Endothelial cell of umbilical vein (primary cell): ENCODE data around the gene CMSS1. TPM values are rescaled to one million over a fixed set of nuclear protein-coding genes. Genes with fewer than 3 reads are reported as not detected.

ENCODE experiments used
- BruUV-seq: library from RNA; stranded (reverse); fragments of 400-500 nt; replicated peaks from 2 replicates; lab custom pipeline; 2021; lab: Mats Ljungman, UMichigan
- CTCF ChIA-PET: fragments of 300-600, 350-600 bp; sonication (Branson Sonifier 250); formaldehyde crosslinking; loops from one replicate; lab custom pipeline; 2021; ENCODE audit warnings: antibody characterized with exemption, inconsistent platforms; lab: Charles Lee
- POLR2A ChIA-PET: fragments of 300-600, 350-600 bp; sonication (Branson Sonifier 250); formaldehyde crosslinking; loops from one replicate; lab custom pipeline; 2021; ENCODE audit warnings: antibody characterized with exemption, inconsistent platforms; lab: Charles Lee
- DNase-seq: peaks from one replicate; pipeline ENCODE4 v3.0.0-alpha.2; 2011; ENCODE audit warnings: low read depth, low spot score
- FAIRE-seq: peaks from 2 replicates; lab custom pipeline; 2011; peaks lifted over from hg19 to GRCh38; lab: Jason Lieb, UNC
- H2AFZ ChIP-seq: 2 replicates; pipeline ENCODE4 v1.6.0; 2012; ENCODE audit warnings: low read depth, low read length, control low read depth, inconsistent platforms
- H3K27ac ChIP-seq: 2 replicates; pipeline ENCODE4 v1.5.1; 2011; ENCODE audit warnings: low read depth, mild to moderate bottlenecking, control low read depth, low read length, moderate library complexity; ENCODE audit not compliant: insufficient read depth
- H3K27me3 ChIP-seq, 2 experiments: 2 replicates each; pipeline versions ENCODE4 v1.6.0 to v1.6.1; 2011; ENCODE audit warnings: low read length in 2 of 2, mixed read lengths in 1 of 2; ENCODE audit not compliant: control insufficient read depth in 2 of 2, insufficient read depth in 2 of 2
- H3K36me3 ChIP-seq, 2 experiments: 2 replicates in 1 of 2; 3 replicates in 1 of 2; pipeline ENCODE4 v1.5.1; 2011; ENCODE audit warnings: low read length in 2 of 2, mild to moderate bottlenecking in 1 of 2, moderate library complexity in 1 of 2; ENCODE audit not compliant: control insufficient read depth in 2 of 2, insufficient read depth in 2 of 2; ENCODE audit errors: extremely low read depth in 1 of 2
- H3K4me1 ChIP-seq: 3 replicates; pipeline ENCODE4 v1.5.1; 2011; ENCODE audit warnings: mild to moderate bottlenecking, low read length; ENCODE audit not compliant: control insufficient read depth, insufficient read depth; ENCODE audit errors: extremely low read depth
- H3K4me2 ChIP-seq: 2 replicates; pipeline ENCODE4 v1.6.1; 2011; ENCODE audit warnings: low read length, control low read depth, mixed read lengths; ENCODE audit not compliant: insufficient read depth
- H3K4me3 ChIP-seq, 3 experiments: fragments of 200-600 bp in 1 of 3; sonication (generic), shearing (Covaris generic) in 1 of 3; replicated peaks in 1 of 3; 2 replicates each; pipeline ENCODE4 v1.5.1; 2011 to 2016; ENCODE audit warnings: control low read depth in 3 of 3, low read length in 3 of 3, mild to moderate bottlenecking in 2 of 3, inconsistent platforms in 1 of 3, low read depth in 1 of 3, moderate library complexity in 1 of 3; ENCODE audit not compliant: insufficient read depth in 1 of 3
- H3K79me2 ChIP-seq: 2 replicates; pipeline ENCODE4 v1.6.0; 2012; ENCODE audit warnings: low read length, inconsistent platforms; ENCODE audit not compliant: control insufficient read depth, insufficient read depth
- H3K9ac ChIP-seq: replicated peaks from 2 replicates; pipeline ENCODE3; 2011; ENCODE audit warnings: low read length, control low read depth; ENCODE audit not compliant: insufficient read depth; ENCODE audit errors: extremely low read depth
- H3K9me1 ChIP-seq: replicated peaks from 3 replicates; pipeline ENCODE4 v1.6.0; 2011; ENCODE audit warnings: mild to moderate bottlenecking, low read length; ENCODE audit not compliant: control insufficient read depth, insufficient read depth; ENCODE audit errors: extremely low read depth
- H3K9me3 ChIP-seq: replicated peaks from 2 replicates; pipeline ENCODE4 v1.5.1; 2012; ENCODE audit warnings: low read length, inconsistent platforms; ENCODE audit not compliant: control insufficient read depth, insufficient read depth
- H4K20me1 ChIP-seq: replicated peaks from 2 replicates; pipeline ENCODE3; 2011; ENCODE audit warnings: mild to moderate bottlenecking, low read length; ENCODE audit not compliant: control insufficient read depth, insufficient read depth; ENCODE audit errors: extremely low read depth
- CTCF ChIP-seq, 2 donors: IDR thresholded peaks; 1 replicate in 1 of 2; 2 replicates in 1 of 2; pipeline ENCODE4 v1.5.1; 2011; ENCODE audit warnings: low read length in 2 of 2, mild to moderate bottlenecking in 2 of 2, moderate library complexity in 2 of 2, control low read depth in 1 of 2, inconsistent platforms in 1 of 2, low read depth in 1 of 2; ENCODE audit not compliant: insufficient read depth in 1 of 2; ENCODE audit errors: extremely low read depth in 1 of 2
- FOS ChIP-seq: IDR thresholded peaks from 2 replicates; pipeline ENCODE4 v1.6.1; 2011; ENCODE audit warnings: mild to moderate bottlenecking, low read length, moderate library complexity, borderline replicate concordance; ENCODE audit not compliant: insufficient read depth
- MAX ChIP-seq: IDR thresholded peaks from 2 replicates; pipeline ENCODE4 v1.6.1; 2011; ENCODE audit not compliant: insufficient read depth, insufficient read length
- MYC ChIP-seq: IDR thresholded peaks from one replicate; pipeline ENCODE4 v1.6.1; 2011; ENCODE audit warnings: mild to moderate bottlenecking, low read depth, low read length
- POLR2A ChIP-seq: IDR thresholded peaks from 2 replicates; pipeline ENCODE4 v1.6.1; 2012; ENCODE audit warnings: low read depth, mild to moderate bottlenecking, control low read depth, low read length
- POLR2AphosphoS5 ChIP-seq: IDR thresholded peaks from 2 replicates; pipeline ENCODE4 v1.6.1; 2012; ENCODE audit warnings: low read depth, mild to moderate bottlenecking, control low read depth, low read length, moderate library complexity; ENCODE audit not compliant: insufficient read depth
- dilution Hi-C: fragments of 300-500 bp; cut with MboI; formaldehyde crosslinking; loops from one replicate; pipeline ENCODE4 v1.15.0; 2019; ENCODE audit warnings: low sequenced_read_pairs; ENCODE audit not compliant: extremely low pct_ligation_motif_present
- intact Hi-C: fragments of 100-400 bp; cut with micrococcal nuclease; formaldehyde crosslinking; loops from one replicate; pipeline ENCODE4 v1.10.0; 2022
- polyA plus RNA-seq, 4 experiments: library from polyadenylated mRNA; depleted of rRNA in 3 of 4; stranded (reverse) in 3 of 4; unstranded in 1 of 4; fragments of >200 nt; gene quantifications; 2 replicates each; pipeline versions ENCODE4 v1.2.1 to v1.2.3, GENCODE V29; 2011 to 2012; ENCODE audit warnings: missing spikeins in 1 of 4
- total RNA-seq: library from RNA; stranded (reverse); gene quantifications from 2 replicates; pipeline ENCODE4 v1.2.3, GENCODE V29; 2021

Gene CMSS1
- total and polyA plus RNA-seq, 2 donors (not counting 3 experiments of a cell fraction or from before 2014, with no cell fraction given): 9.7 to 60.6 TPM

GRCh38 chr3:99850608-99851007 is 32.9 kb downstream of the CMSS1 start:
- no peak overlapping the region for H2AFZ ChIP-seq
- no TSS peak for BruUV-seq
- H3K27me3 ChIP-seq: no peaks in the 10 kb centered on the region
- no peak for FAIRE-seq
- H3K9ac ChIP-seq: no peak overlapping the region
- peaks cover 3 to 5% of the 10 kb centered on the region in 2 experiments for H3K36me3 ChIP-seq
- dilution Hi-C loops (no loop called here), intact Hi-C loops (no loop called here)
- H3K9me3 ChIP-seq: no peaks in the 10 kb centered on the region
- no peak overlapping the region for H3K4me2 ChIP-seq
- POLR2A ChIA-PET: no interaction called here
- H3K9me1 ChIP-seq: no peaks in the 10 kb centered on the region
- no peak for TF ChIP-seq CTCF (IDR thresholded peaks at IDR 0.05; ENCODE audit: extremely low read depth in 1 of 2, insufficient read depth in 1 of 2, low read depth in 1 of 2, low read length in 2 of 2)
- H3K79me2 ChIP-seq: peaks cover 51% of the 10 kb centered on the region
- CTCF ChIA-PET: interaction anchor here (1.1 to 2.2 kb wide), 7 partner anchors 9 to 404 kb away, joined by 3 to 14 read pairs (median 7); no protein-coding TSS in a partner anchor
- peaks cover 5% of the 10 kb centered on the region for H3K4me1 ChIP-seq
- no peak overlapping the region for H3K4me3 ChIP-seq
- peaks cover 5% of the 10 kb centered on the region for H4K20me1 ChIP-seq
- no peak overlapping the region for H3K27ac ChIP-seq
- DNase-seq: no peak

- DNase-seq (no peak), FAIRE-seq (no peak)
- no peak overlapping the region for H3K27ac ChIP-seq
- H3K36me3 ChIP-seq: peaks cover 5 to 6% of the 10 kb centered on the region in 2 experiments
- H4K20me1 ChIP-seq: peaks cover 5% of the 10 kb centered on the region
- ChIA-PET CTCF (interaction anchor here (1.6 kb wide), 1 partner anchor 9 kb away, joined by 7 read pairs; no protein-coding TSS in a partner anchor), POLR2A (no interaction called here)
- H3K4me1 ChIP-seq: no peaks in the 10 kb centered on the region
- H3K4me2 ChIP-seq: no peak overlapping the region
- TF ChIP-seq POLR2A (no peak), CTCF (IDR thresholded peaks at IDR 0.05; ENCODE audit: extremely low read depth in 1 of 2, insufficient read depth in 1 of 2, low read depth in 1 of 2, low read length in 2 of 2) (no peak), MAX (no peak), FOS (no peak), POLR2AphosphoS5 (no peak), MYC (no peak)
- H3K9me3 ChIP-seq: no peaks in the 10 kb centered on the region
- no peak overlapping the region for H2AFZ ChIP-seq
- H3K79me2 ChIP-seq: peaks cover 54% of the 10 kb centered on the region
- BruUV-seq: no TSS peak
- dilution Hi-C loops: no loop called here
- intact Hi-C loops: no loop called here
- no peaks in the 10 kb centered on the region for H3K27me3 ChIP-seq
- no peaks in the 10 kb centered on the region for H3K9me1 ChIP-seq
- H3K9ac ChIP-seq: no peak overlapping the region
- H3K4me3 ChIP-seq: no peak overlapping the region
Measured at GRCh38 chr3:99851955-99852354, 34.3 kb downstream of the CMSS1 start.
